ENCODE measurements around the gene PRPF18.
A peak's percentile ranks its signal among the peaks of the same experiment; 100 is the strongest.
"Not testable (repeated sequence)": the region's sequence is repeated elsewhere in the genome, so short reads cannot be mapped to it uniquely, and the experiment has no call there.

Gene PRPF18, protein sequence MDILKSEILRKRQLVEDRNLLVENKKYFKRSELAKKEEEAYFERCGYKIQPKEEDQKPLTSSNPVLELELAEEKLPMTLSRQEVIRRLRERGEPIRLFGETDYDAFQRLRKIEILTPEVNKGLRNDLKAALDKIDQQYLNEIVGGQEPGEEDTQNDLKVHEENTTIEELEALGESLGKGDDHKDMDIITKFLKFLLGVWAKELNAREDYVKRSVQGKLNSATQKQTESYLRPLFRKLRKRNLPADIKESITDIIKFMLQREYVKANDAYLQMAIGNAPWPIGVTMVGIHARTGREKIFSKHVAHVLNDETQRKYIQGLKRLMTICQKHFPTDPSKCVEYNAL
- 80.4 to 89.4 reads per million in 2 donors for total RNA-seq

DNA sequence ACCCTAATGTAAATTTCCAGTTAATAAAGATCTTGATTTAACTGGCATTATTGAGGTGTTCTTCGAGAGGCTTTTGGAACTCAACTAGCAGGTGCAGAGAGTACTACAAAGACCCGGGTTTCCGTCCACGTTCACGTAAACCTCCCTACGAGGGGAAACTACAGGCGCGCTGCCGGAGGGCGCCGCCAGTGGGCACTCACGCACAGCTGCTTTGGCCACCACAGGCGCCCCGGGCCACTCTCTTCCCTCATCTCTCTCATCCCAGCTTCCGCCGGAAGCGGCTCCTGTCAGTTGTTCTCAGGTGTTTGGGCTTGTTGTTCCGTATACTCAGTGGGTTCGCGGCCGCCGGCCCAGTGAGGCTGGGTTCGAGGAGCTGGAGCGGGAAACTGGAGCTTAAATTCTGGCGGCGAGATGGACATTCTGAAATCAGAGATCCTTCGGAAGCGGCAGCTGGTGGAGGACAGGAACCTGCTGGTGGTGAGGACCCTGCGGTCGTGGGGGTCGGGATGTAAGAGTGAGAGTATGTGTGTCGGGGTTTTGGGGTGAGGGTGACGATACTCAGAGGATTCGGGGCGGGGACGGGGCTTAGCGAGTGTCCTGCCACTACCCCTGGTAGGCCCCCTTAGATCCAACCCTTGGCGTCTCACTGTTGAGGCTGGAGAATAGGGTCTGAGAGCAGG lies at the start of gene PRPF18:
PRPF18 (plus strand) TSS at position 290 of the 680 bp plus-strand sequence; CDS start at position 412, 122 bp downstream.
- peak; percentile 73 for DNase-seq

DNA sequence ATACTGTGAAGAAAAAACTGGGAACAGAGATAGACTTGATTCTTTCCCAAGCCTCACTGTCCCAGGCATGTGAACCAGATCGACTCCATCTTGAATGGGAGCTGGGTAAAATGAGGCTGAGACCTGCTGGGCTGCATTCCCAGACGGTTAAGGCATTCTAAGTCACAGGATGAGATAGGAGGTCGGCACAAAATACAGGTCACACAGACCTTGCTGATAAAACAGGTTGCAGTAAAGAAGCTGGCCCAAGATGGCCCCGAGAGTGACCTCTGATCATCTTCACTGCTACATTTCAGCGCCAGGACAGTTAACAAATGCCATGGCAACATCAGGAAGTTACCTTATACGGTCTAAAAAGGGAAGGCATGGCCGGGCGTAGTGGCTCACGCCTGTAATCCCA lies 48.8 kb upstream of the PRPF18 start:
- not testable (repeated sequence) for DNase-seq

DNA sequence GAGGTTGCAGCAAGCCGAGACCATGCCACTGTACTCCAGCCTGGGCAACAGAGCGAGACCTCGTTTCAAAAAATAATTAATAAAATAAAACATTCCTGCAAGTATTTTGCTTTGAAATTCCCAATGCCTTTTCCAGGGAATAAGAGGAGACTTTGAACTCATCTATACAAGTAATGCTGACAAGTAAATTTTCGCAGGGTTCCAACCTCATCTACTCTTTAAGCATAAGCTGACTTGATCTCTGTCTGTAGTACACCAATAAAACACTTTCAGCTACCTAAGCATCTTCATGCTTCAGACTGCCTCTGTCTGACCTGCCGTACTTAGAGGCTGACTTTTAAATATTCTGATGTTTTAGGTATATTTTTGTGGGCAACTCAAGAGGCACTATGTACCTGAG lies 44.2 kb upstream of the PRPF18 start:
- no peak for DNase-seq

DNA sequence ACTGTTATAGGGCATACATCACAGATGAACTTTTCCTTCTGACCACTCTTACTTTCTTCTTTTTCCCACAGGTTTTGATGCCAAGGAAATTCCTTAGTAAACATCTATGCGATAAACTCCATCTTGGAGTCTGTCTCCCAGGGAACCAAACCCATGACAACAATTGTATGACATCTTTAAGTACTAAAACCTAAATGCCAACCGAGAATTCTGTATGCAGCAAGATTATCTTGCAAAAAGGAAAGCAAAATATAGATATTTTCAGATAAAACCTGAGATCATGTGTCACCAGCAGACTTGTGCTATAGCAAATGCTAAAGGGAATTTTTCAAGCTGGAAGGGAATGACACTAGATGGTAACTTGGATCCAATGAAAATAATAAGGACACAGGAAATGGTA lies 36.0 kb upstream of the PRPF18 start:
- no peak for DNase-seq

DNA sequence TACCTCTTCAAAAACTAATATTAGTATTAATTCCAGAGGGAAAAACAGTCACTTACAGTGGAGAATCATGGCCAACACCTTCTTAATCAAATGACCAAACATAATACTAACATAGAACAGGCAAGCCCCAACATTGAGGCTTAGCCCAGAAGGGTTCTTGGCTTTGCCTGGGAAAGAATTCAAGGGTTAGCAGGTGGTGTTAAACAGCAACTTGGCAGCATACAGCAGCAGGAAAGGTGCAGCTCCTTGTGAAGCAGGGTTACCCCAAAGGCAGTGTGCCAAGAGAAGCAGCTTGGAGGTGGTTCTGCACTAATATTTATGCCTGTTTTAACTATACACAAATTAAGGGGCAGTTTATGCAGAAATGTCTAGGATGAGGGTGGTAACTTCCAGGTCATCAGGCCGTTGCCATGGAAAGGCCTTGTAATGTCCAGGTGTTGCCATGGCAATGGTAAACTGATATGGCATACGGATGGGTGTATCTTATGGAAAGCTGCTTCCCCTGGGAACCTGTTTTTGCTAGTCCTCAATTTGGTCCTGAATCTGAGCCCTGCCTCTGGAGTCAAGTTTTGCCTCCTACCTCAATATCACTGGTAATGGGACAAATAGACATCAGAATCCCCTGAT lies 30.8 kb upstream of the PRPF18 start:
- no peak for DNase-seq

DNA sequence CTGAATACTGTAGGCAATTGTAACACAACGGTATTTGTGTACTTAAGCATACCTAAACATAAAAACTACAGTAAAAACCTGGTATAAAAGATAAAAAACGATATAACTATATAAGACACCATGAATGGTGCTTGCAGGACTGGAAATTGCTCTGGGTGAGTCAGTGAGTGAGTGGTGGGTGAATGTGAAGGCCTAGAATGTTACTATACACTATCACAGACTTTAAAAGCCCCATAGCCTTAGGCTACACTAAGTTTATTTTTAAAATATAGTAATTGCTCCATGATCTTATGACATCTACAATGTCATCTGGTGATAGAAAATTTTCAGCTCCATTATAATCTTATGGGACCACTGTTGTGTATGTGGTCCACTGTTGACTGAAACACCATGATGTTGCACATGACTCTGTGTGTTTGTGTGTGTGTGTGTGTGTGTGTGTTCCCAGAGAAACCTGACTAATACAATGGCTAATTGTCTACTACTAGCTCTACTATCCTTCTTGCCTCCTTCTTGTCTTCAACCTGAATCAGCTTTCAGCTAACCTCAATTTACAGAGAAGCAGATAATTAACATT lies 27.6 kb upstream of the PRPF18 start:
- no peak for DNase-seq

DNA sequence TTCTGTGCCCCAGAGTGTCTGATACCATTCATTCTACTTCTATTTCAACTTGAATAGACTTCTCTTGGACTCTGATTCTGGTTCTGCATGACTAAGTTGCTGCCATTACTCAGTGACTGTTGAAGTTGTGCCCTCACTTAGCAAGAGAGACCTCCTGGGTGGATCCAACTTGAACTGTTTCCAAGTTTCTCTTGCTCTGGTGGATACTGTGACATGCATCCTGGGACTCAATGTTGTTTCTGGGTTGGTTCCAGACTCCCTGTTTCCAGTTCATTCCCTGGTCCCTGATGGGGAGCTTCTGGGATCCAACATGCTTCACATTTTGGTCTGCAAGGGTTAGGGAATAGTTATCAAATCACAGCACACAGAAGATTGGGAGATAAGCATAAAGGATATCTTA lies 26.2 kb upstream of the PRPF18 start:
- DNase-seq = no peak

DNA sequence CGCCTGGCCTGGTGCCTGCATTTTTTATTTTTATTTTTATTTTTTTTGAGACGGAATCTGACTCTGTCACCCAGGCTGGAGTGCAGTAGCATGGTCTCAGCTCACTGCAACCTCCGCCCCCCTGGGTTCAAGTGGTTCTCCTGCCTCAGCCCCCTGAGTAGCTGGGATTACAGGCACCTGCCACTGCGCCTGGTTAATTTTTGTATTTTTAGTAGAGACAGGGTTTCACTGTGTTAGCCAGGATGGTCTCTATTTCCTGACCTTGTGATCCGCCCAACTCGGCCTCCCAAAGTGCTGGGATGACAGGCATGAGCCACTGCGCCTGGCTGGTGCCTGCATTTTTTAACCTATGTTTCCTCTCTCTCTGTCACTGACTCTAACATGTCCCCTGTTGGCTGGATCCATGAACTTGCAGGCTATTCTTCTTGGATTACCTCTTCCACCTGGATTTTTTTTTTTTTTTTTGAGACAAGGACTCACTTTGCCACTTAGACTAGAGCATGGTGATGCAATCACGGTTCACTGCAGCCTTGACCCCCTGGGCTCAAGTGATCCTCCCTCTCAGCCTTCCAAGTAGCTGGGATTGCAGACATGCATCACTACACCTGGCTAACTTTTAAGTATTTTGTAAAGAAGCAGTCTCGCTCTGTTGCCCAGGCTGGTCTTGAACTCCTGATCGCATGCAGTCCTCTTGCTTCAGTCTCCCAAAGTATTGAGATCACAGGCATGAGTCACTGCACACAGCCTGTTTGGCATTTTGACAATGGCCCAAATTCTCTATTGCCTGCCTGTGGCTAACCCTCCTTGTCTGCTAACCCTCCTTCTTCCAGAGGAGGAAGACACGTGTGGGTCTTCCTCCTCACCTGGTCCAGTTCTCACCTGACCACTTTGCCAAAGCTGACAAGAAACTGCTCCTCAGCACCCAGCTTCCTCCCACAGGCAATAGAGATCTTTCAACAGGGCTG lies 23.0 kb upstream of the PRPF18 start:
- DNase-seq = no peak

DNA sequence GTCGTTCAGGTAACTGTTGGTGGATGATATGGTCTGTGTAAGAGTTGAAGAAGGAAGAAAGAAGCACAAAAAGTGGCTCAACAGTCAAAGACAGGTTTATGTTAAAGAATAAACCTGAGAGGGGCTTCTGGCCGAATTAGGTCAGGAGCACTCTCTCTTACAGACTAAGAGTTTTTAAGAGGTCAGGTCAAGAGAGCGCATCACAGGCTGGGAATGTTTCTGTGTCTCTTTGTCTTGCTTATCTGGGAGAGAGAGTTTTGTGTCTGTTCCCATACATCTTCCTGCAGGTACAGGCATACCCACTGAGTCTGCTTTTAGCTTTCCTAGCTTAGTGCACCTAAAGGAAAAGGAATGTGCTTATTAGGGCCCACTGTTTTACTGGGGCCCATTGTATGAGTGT lies 22.2 kb upstream of the PRPF18 start:
- DNase-seq = no peak

DNA sequence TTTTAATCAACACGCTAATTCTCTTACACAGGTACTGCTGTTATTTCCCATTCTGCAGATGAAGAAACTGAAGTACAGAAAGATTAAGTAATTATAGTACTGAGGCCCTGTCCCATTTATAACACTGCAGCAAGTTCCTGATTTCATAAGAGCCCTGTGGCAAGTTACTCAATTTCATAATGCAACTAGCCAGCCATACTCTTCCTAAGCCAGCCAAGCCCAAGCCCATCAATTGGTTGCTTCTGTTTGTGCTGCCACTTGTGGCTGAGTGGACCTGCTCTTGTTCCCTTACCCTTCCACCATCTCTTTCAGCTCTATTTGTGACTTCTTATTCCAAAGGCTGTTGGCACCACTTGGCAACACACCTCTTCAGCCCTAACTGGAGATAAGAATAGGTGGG lies 19.7 kb upstream of the PRPF18 start:
- no peak for DNase-seq

DNA sequence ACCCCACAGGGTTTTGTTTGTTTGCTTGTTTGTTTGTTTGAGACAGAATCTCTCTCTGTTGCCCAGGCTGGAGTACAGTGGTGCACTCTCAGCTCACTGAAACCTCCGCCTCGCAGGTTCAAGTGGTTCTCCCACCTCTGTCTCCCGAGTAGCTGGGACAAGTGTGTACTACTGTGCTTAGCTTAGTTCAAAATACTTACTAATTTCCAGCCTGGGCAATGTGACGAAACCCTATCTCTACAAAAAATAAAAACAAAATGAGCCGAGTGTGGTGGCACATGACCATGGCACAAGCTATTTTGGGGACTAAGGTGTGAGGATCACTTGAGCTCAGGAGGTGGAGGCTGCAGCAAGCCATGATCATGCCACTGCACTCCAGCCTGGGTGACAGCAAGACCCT lies 15.2 kb upstream of the PRPF18 start:
- no peak for DNase-seq

DNA sequence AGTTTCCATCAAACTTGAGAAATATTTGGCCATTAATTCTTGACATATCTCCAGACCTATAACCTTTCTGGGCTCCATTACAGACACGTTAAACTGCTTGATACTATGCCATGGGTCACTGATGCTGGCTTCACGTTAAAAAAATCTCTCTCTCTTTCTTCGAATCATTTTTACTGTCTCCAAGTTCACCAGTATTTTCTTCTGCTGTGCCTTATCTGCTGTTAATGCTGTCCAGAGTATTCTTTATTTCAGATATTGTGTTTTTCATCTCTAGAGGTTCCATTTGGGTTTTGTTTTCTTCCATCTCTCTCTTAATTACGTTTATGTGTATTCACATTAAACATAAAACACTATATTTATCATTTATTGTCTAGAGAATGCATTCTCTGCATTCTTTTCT lies 12.8 kb upstream of the PRPF18 start:
- DNase-seq = no peak

DNA sequence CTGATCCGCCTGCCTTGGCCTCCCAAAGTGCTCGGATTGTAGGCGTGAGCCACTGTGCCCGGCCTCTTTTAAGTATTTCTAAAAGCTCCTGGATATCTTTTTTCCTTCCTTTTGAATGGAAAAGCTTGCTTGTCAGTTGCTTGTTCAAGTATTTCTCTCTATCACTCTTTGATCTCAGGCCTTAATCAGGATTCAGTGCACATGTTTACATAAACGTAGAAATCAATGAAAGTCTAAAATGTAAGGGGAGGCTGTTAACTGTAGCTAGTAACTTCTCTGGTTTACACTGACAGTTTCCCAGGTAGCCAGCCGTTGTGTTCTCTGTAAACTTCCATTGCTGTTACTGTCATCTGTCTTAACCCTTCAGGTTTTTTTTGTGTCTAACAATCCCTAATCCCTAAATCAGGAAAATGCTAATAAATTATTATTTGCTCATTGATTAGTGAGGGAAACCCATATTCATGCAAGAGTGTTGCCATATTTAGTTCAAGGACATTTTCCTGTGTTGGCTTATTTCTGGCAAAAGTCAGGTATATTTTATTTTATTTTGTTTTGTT lies 1.5 kb upstream of the PRPF18 start:
- DNase-seq = no peak

DNA sequence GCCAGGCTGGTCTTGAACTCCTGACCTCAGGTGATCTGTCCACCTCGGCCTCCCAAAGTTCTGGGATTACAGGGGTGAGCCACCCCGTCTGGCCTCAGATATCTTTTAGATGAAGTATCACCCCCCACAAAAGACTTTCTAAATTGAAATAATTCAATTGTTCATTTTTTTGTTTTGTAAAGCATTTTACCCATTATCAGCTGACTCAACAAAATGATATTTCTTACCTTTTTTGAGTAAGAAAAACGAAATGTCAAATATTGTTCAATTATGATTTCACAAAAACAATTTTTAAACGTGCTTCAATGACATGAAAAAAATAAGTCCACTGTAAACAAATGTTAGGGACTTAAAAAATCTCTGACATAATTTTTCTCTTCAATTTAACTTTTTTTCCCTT lies 822 bp upstream of the PRPF18 start:
- DNase-seq = no peak

DNA sequence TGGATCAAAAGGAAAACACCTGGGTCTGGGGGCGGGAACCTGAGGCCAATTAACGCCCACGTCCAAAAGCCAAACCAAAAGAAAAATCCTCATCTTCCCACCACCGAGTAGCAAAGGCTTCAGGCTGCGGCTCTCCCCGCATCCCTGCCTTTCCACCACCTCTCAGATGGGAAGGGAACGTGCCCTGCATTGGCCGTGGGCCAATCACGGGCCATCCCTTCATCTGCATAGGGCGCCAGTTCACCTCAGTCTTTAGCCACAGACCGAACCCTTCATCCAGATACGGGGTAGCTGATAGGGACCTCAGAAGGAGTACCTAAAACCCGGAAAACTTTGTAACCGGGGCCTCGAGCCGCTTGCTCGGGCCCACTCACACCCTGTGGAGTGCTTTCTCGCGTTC lies 626 bp downstream of the PRPF18 start:
- DNase-seq = no peak

DNA sequence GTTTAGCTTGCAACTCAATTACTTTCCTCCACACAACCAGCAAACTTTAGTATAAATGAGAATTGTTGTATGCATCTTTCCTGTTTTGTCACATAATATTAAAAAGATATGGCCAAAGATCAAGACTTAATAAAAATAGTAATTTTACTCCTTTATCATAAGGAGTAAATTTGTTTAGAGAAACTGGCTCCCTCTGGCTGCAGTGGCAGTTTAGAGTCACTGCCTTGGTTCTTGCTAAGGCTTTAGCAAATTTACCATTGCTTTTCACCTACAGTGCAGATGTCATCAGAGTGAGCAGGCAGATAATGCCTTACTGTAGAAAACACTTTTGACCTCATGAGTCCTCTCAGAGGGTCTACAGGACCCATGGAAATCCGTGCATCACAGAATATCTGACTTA lies 2.6 kb downstream of the PRPF18 start:
- no peak for DNase-seq

DNA sequence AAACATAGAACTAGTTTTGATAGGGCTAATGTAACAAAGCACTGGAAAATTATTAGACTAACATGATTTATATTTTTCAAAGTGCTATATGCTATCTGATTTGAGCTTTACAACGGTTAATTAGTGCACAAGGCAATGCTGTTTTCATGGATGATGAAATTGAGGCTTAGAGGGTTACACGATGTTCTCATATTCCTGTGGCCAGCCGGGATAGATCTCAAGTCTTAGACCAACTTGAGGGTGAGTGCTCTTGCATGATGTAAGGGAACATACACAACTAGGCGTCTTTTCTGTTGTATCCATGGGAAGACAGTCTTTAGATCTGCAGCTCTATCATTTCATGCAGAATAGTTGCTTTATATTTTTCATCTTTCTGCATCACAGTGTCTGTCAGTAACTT lies 4.1 kb downstream of the PRPF18 start:
- no peak for DNase-seq

DNA sequence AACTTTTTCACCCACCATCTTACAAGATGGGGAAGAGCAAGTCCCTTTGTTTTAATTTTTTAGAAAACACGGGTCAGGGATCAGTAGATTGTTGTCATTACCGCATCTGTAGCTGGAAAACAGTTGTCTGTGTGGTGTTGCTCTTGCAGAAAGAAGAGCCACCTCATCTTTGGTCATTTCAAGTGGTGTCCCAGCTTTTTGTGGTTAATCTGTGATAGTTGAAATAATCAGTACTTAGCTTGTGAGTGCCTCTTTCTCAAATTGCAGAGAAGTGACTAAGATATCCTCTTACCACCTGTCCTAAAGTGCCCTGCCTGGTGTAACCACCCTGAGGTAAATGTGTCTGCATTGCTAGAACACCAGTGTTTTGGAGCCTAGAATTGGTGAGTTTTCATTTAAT lies 5.5 kb downstream of the PRPF18 start:
- no peak for DNase-seq

DNA sequence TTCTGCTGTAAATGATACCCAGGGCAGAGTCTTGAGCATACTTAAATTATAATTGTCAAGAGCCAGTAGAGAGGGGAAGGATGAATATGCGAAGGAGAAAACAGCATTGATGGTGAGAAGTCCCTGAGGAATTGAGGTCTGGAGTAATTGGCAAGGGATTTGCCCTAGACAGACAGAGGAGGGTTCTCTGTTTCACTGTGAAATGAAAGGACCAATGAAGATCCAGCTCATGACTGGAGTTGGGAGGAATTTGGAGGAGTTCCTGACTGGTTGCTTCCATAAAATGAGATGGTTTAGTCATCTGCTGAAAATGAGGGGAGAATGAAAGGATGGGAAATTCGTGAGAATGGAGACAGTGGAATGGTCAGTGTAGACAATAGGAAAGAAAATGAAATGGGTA lies 6.8 kb downstream of the PRPF18 start:
- no peak for DNase-seq

DNA sequence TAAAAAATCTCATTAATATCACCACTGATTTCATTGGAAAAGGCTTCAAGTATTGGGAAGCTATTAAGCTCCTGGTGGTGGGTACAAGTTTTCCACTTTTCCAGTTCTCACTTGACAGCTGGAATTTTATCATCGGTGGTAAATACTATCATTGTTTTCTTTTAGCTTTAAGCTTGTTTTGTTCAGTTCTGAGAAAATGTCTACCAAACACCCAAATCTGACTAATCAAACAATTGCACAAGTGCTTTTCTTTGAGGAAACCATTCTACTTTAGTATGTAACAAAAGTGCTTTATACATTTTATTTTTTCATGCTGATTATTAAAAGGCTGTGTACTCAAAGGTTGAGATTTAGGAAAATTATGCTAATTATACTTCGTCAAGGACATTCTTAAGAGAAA lies 7.9 kb downstream of the PRPF18 start:
- no peak for DNase-seq

DNA sequence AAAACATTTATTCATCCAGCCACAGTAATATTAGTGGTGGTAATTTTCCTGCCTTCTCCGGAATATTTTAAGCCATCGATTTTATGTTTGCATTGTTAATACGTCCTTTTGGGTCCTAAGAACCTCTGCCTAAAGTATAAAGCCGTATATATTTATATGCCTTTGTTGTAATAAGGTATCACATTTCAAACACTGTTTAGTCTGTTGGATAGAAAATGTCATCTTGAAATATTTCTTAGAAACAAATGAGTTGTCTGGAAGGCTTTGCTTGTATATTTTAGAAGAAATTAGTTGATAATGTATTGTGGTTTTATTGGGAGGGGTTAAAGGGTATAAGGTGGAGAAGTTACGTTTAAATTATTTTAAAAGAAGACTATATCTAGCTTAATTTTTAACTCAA lies 11.1 kb downstream of the PRPF18 start:
- DNase-seq = no peak

DNA sequence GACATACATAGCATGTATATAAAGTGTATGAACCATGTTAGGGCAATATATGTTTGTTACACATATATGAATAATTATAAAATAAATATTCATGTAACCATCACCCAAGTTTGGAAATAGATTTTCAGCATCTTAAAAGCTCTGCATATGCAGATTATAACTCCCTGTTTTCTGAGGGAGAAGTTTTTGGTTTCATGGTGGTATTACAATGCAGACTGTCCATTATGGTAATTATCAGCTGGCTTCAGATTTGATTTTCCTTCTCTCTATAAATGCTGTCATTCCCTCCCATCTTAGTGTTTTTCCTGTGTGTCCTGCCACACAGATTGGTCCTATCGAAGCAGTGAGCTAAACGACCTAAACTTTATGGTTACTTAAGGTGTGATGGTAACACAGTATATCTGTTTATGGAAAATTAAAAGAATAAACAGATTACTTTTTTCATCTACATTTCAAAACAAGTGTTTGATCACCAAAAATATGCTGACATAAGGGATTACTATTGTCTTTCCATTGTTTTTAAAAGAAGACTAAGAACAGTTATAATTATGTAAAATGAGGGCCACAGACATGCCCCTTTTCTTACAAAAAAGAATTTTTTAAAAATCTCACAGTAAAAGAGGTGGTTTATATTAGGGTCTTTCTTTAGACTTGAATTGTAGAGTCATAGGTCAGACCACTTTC lies 17.7 kb downstream of the PRPF18 start:
- DNase-seq = no peak
